CD4-positive, alpha-beta T cell treated with Interferon alpha-2 for 1 hour (primary cell): ENCODE measurements around the gene ZNF664.
"Not testable (repeated sequence)": the region's sequence is repeated elsewhere in the genome, so short reads cannot be mapped to it uniquely, and the experiment has no call there.

Experiments used
- DNase-seq, 2 donors: peaks; one replicate each; pipeline ENCODE4 v3.0.0-alpha.2; 2020 to 2022

The ZNF664 gene

GRCh38 chr12:123942238-123942653 is 30.8 kb upstream of the ZNF664 start:
- no peak for DNase-seq

- DNase-seq = no peak
These were observed 29.9 kb upstream of the ZNF664 start for GRCh38 chr12:123942911-123943648.

- DNase-seq = no peak
These were observed 29.2 kb upstream of the ZNF664 start for GRCh38 chr12:123943816-123944215.

GRCh38 chr12:123944696-123945095 is 28.3 kb upstream of the ZNF664 start:
- no peak for DNase-seq

GRCh38 chr12:123945287-123946151 is 27.5 kb upstream of the ZNF664 start:
- no peak for DNase-seq

GRCh38 chr12:123946152-123946515 is 26.9 kb upstream of the ZNF664 start:
- no peak for DNase-seq

- DNase-seq = not testable (repeated sequence)
These were observed 26.2 kb upstream of the ZNF664 start for GRCh38 chr12:123946516-123947505.

- DNase-seq = not testable (repeated sequence)
These were observed 25.5 kb upstream of the ZNF664 start for GRCh38 chr12:123947531-123947930.

GRCh38 chr12:123948401-123948795 is 24.6 kb upstream of the ZNF664 start:
- no peak for DNase-seq

- DNase-seq = no peak
These were observed 23.9 kb upstream of the ZNF664 start for GRCh38 chr12:123948796-123949769.

- no peak for DNase-seq
These were observed 23.2 kb upstream of the ZNF664 start for GRCh38 chr12:123949770-123950165.

GRCh38 chr12:123950476-123951349 is 22.3 kb upstream of the ZNF664 start:
- no peak for DNase-seq

GRCh38 chr12:123951467-123951866 is 21.5 kb upstream of the ZNF664 start:
- no peak for DNase-seq

- DNase-seq = no peak
These were observed 21.0 kb upstream of the ZNF664 start for GRCh38 chr12:123952037-123952436.

- DNase-seq = no peak
These were observed 18.2 kb upstream of the ZNF664 start for GRCh38 chr12:123954647-123955350.

- no peak for DNase-seq
These were observed 16.8 kb upstream of the ZNF664 start for GRCh38 chr12:123956249-123956648.

- no peak for DNase-seq
These were observed 15.8 kb upstream of the ZNF664 start for GRCh38 chr12:123957196-123957595.

GRCh38 chr12:123958462-123958861 is 14.6 kb upstream of the ZNF664 start:
- DNase-seq = no peak

GRCh38 chr12:123958876-123959275 is 14.1 kb upstream of the ZNF664 start:
- DNase-seq = no peak
